Measurements from ENCODE around the gene TAF13.
"Not testable (repeated sequence)": the region's sequence is repeated elsewhere in the genome, so short reads cannot be mapped to it uniquely, and the experiment has no call there.

The TAF13 gene

DNA sequence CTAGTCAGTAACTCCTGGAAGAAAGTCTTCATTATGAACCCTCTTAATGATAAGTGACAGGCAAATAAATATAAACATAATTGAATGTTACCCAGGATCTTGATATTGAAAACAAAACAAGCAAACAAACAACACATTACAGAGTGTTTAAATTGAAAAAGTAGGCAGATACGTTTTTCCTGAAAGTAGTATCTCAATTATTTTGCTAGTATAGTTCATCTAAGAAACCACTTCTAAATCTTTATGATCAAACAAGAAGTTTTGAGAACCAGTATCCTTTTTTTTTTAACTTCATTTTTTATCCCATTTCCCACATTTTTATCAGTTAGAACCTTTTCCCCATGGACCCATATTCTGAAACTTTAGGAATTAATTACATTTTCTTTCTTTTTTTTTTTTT is 30.2 kb downstream of the TAF13 start:
- no peak for DNase-seq

DNA sequence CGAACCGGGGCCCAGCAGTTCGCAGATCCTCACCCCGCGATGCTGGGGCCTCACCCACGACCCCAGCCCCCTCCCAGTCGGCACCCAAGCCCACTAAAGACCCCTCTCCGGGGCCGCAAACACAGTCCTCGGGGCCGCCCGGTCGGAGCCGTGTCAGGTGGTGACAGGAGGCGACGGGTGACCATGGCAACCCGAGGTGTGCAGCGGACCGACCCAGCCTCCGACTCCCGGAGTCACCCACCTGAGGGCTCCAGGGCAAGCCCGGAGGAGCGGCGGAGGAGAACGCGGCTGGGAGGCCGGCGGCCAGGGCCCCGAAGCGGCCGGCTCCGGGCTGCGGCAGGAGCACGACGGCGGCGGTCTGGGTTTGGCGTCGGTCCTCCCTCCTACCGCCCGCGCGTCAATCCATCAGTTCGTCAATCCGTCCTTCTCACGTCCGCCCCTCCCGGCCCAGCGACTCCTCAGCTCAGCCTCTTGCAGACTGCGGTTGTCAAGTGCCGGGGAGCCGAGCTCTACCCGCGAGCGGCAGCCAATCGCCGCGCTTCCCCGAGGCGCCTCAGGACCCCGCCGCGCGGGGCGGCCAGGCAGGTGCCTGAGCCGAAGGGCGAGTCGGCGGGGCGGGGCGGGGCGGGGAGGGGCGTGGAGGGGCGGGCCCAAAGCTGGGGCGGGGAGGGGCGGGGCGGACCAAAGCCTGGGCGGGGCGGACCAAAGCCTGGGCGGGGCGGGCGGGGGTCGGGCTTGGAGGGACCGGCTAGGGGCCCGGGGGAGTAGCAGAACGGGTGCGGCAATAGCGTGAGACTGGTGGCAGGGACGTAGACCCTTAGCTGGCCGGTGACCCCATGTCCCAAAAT is 34.0 kb downstream of the TAF13 start, which contains the start of gene WDR47:
WDR47 (minus strand) TSS at position 482 of the 848 bp plus-strand sequence. CDS start 18,590 bp downstream, outside the sequence.
- peak; percentile 97 for DNase-seq

DNA sequence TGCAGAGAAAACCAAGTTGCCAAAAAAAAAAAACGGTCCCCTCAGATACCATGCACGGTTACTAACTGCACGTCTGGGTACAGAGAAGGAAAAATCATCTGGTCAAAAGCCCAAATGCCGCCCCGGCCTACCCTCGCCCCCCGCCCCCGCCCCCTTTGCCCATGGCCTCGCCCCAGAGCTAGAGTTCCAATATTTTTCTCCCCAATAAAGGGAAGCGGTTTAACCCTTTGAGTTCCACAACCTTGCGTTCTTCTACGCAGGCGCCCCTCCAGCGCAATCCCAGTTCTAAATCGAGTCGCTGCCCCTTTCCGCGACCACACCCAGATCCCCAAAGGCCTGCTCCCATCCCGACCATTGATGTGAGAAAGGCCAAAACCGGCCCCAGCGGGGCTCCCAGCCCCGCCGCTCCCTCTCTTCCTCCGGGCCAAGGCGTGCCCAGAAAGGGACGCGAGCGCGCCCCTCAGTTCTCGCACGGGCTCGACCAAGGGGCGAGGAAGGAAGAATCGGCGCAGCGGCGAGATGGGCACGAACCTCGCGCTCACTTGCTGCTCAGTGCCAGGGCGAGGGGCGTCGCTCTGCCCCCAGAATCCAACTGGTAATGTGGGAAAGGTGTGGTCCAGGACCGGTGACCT is 34.7 kb downstream of the TAF13 start:
- peak; percentile 38 for DNase-seq

- DNase-seq = peak; percentile 40
These were observed 35.2 kb downstream of the TAF13 start for GRCh38 chr1:109040627-109040988.

- DNase-seq = no peak
These were observed 41.4 kb downstream of the TAF13 start for GRCh38 chr1:109034382-109034781.

DNA sequence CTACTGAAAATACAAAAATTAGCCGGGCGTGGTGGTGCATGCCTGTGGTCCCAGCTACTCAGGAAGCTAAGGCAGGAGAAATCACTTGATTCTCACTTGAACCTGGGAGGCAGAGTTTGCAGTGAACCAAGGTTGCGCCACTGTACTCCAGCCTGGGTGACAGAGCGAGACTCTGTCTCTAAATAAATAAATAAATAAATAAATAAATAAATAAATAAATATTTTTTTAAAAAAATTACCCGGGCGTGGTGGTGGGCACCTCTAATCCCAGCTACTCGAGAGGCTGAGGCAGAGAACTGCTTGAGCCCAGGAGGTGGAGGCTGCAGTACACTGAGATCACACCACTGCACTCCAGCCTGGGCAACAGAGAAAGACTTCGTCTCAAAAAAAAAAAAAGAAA is 46.3 kb downstream of the TAF13 start:
- DNase-seq = not testable (repeated sequence)

DNA sequence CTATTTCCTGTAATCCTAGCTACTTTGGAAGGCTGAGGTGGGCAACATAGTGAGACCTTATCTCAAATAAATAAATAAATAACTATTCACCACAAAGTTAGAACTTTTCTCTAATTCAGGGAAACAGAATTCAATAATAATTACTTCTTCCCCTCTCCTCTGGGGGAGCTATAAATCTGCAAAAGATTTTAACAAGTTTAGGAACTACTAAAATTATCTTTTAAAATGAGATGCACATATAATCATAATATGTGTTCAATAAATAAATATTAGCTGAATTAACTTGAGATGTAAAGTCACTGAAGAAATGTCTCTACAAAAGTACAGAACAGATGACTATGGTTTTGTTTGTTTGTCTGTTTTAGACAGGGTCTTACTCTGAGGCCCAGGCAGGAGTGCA is 48.0 kb downstream of the TAF13 start:
- peak; percentile 15 for DNase-seq

DNA sequence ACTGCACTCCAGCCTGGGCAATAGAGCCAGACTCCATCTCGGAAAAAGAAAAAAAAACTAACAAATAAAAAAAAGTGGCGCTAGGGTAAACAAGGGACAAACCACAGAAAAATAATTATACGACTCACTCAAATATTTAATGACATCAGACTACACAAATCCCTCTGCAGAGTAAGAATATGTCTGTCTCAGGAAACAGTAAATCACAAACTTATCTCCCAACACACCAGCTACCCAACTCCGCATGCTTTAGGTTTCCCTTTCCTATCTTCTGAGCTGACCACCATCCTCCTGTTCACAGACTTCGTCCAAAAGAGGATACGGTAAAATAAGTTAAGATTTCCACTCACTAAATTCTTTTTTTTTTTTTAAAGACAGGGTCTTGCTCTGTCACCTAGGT is 50.1 kb downstream of the TAF13 start:
- DNase-seq = no peak

DNA sequence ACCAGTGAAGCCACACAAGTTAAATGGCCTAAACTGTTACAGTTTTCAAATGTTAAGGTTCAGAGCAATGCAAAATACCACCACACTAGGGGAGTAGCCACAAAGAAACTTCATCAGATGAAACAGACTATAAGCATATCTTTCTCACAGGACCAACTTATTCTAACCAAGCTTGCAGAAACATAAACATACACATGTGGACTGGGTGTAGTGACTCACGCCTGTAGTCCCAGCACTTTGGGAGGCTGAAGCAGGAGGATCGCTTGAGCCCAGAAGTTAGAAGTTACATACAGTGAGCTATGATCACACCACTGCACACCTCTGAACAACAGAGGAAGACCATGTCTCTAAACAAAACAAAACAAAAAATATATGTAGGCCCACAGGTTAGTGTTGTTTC is 51.2 kb downstream of the TAF13 start:
- no peak for DNase-seq

DNA sequence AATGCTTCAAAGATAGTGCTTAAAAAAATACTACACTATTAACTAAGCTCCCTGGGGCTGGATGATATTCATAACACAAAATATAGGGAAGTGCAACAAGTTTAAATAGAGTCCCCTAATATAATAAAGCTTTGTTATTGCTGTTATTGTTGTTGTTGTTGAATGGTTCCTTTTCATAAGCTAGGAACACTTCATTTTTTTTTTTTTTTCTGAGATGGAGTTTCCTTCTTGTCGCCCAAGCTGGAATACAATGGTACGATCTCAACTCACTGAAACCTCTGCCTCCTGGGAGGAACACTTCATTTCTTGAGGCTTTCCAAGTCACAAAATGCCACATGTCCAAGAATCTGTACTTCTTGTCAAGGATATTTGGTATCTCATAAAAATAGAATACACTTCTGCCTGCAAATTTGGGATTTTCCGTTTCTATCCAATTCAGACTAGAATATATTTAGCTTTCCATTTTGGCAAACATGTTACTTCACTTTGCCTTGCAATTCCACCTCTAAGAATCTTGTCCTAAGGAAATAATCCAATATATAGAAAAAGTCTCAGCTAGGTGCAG is 55.0 kb downstream of the TAF13 start:
- no peak for DNase-seq

- DNase-seq = not testable (repeated sequence)
These were observed 58.1 kb downstream of the TAF13 start for GRCh38 chr1:109017719-109018118.

DNA sequence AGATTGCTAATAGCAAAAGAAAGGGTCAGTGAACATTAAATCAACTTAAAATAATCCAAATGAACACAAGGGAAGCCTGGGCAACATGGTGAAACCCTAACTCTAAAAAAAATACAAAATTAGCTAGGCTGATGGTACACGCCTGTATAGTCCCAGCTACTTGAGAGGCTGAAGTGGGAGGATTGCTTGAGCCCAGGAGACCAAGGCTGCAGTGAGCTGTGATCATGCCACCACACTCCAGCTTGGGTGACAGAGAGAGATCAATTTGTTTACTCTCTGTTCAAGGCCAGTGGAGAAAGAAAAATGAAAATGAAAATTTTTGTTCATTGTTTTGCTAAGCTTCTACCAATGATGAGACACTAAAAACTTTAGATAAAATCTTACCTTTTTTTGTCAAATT is 58.7 kb downstream of the TAF13 start:
- no peak for DNase-seq

Measured in OCI-M1 (cell line).